C4-2B (cell line): ENCODE measurements around the gene CLCNKB.
"Not testable (repeated sequence)": the region's sequence is repeated elsewhere in the genome, so short reads cannot be mapped to it uniquely, and the experiment has no call there.

Experiments
- H3K27ac ChIP-seq: fragments of 450-650 bp; 2 replicates; pipeline ENCODE4 v1.5.1; 2017
- CTCF ChIP-seq: fragments of 450-650 bp; conservative IDR thresholded peaks from 2 replicates; pipeline ENCODE4 v1.5.1; 2017; ENCODE audit warnings: mild to moderate bottlenecking
- ZFX ChIP-seq: fragments of 450-650 bp; IDR thresholded peaks from 2 replicates; pipeline ENCODE4 v1.6.1; 2017

Gene CLCNKB

GRCh38 chr1:16053781-16054502, 10.4 kb downstream of the CLCNKB start:
- TF ChIP-seq CTCF (no peak), ZFX (no peak)
- H3K27ac ChIP-seq, result no peak overlapping the region

- TF ChIP-seq ZFX (no peak), CTCF (no peak)
- H3K27ac ChIP-seq, result no peak overlapping the region
These were observed 11.3 kb downstream of the CLCNKB start for GRCh38 chr1:16054598-16055540.

- TF ChIP-seq CTCF (peak; percentile 82), ZFX (no peak)
- no peak overlapping the region for H3K27ac ChIP-seq
These were observed 12.3 kb downstream of the CLCNKB start for GRCh38 chr1:16055613-16056520.

GRCh38 chr1:16056521-16056912, 12.9 kb downstream of the CLCNKB start:
- not testable (repeated sequence) for H3K27ac ChIP-seq

GRCh38 chr1:16057314-16057915, 13.8 kb downstream of the CLCNKB start:
- H3K27ac ChIP-seq, result not testable (repeated sequence)

GRCh38 chr1:16058394-16059120, 15.0 kb downstream of the CLCNKB start:
- not testable (repeated sequence) for H3K27ac ChIP-seq

GRCh38 chr1:16061266-16061665, 17.7 kb downstream of the CLCNKB start:
- no peak overlapping the region for H3K27ac ChIP-seq
- TF ChIP-seq ZFX (no peak), CTCF (no peak)

- not testable (repeated sequence) for H3K27ac ChIP-seq
These were observed 18.6 kb downstream of the CLCNKB start for GRCh38 chr1:16061989-16062686.

- H3K27ac ChIP-seq, result not testable (repeated sequence)
These were observed 19.1 kb downstream of the CLCNKB start for GRCh38 chr1:16062687-16063075.
